K562 (cell line): Measurements from ENCODE around the gene CSTPP1. TPM values are rescaled to one million over a fixed set of nuclear protein-coding genes. Genes with fewer than 3 reads are reported as not detected.

Experiments
- ATAC-seq: fragments of 200-7000 bp; cut with Tn5 transposase; 3 replicates; pipeline ENCODE4 v1.9.1; 2020; ENCODE audit warnings: moderate library complexity
- BruUV-seq: library from RNA; stranded (reverse); fragments of 400-500 nt; replicated peaks from 2 replicates; lab custom pipeline; 2021; lab: Mats Ljungman, UMichigan
- CTCF ChIA-PET: fragments of 300-600 bp; formaldehyde crosslinking; extraction: SDS; loops from one replicate; lab custom pipeline; 2021; ENCODE audit warnings: low intra/inter-chr PET ratio; lab: Yijun Ruan, JAX
- POLR2A ChIA-PET: fragments of 300-600, 350-650 bp; sonication (Branson Sonifier 250); formaldehyde crosslinking; extraction: SDS; loops from one replicate; lab custom pipeline; 2021; ENCODE audit warnings: antibody characterized with exemption, inconsistent platforms; lab: Yijun Ruan, JAX
- DNase-seq, 4 experiments: peaks; one replicate each; pipeline versions ENCODE4 v3.0.0 to v3.0.0-alpha.2; 2011 to 2018; ENCODE audit warnings: low spot score in 3 of 4, mixed read lengths in 3 of 4; ENCODE audit errors: extremely low read depth in 1 of 4
- FAIRE-seq: peaks from 2 replicates; lab custom pipeline; 2011; peaks lifted over from hg19 to GRCh38; lab: Jason Lieb, UNC
- H2AFZ ChIP-seq: 2 replicates; pipeline ENCODE4 v1.6.0; 2011; ENCODE audit warnings: low read depth, low read length, control low read depth, inconsistent platforms
- H3K27ac ChIP-seq: fragments of 200-600 bp; 3 replicates; pipeline ENCODE4 v1.8.0; 2011; ENCODE audit warnings: low read depth, mild to moderate bottlenecking, control low read depth, inconsistent platforms, low read length, moderate library complexity, mixed read lengths; ENCODE audit errors: extremely low read depth
- H3K27me3 ChIP-seq, 2 experiments: fragments of 300-600 bp in 1 of 2; 2 replicates in 1 of 2; 3 replicates in 1 of 2; pipeline versions ENCODE4 v1.6.0 to v1.8.0; 2011; ENCODE audit warnings: inconsistent platforms in 2 of 2, low read length in 2 of 2, mild to moderate bottlenecking in 1 of 2, mixed read lengths in 1 of 2, moderate library complexity in 1 of 2; ENCODE audit not compliant: control insufficient read depth in 2 of 2, insufficient read depth in 2 of 2
- H3K36me3 ChIP-seq: fragments of 300-600 bp; 3 replicates; pipeline ENCODE4 v1.8.0; 2011; ENCODE audit warnings: mild to moderate bottlenecking, low read length, inconsistent platforms; ENCODE audit not compliant: control insufficient read depth, insufficient read depth
- H3K4me1 ChIP-seq, 2 experiments: fragments of 200-600 bp in 1 of 2; replicated peaks in 1 of 2; 2 replicates in 1 of 2; 3 replicates in 1 of 2; pipeline versions ENCODE4 v1.5.1 to v1.8.0; 2011; ENCODE audit warnings: inconsistent platforms in 2 of 2, low read length in 2 of 2, mild to moderate bottlenecking in 1 of 2, mixed read lengths in 1 of 2, moderate library complexity in 1 of 2; ENCODE audit not compliant: control insufficient read depth in 2 of 2, insufficient read depth in 2 of 2
- H3K4me2 ChIP-seq: 2 replicates; pipeline ENCODE4 v1.6.1; 2011; ENCODE audit warnings: low read length, control low read depth, inconsistent platforms, mixed read lengths; ENCODE audit not compliant: insufficient read depth
- H3K4me3 ChIP-seq: fragments of 200-600 bp; sonication (generic), shearing (Covaris generic); 2 replicates; pipeline ENCODE4 v1.5.1; 2016; ENCODE audit warnings: control low read depth, inconsistent platforms
- H3K79me2 ChIP-seq: fragments of 200-600 bp; 3 replicates; pipeline ENCODE4 v1.8.0; 2011; ENCODE audit warnings: low read length, inconsistent platforms; ENCODE audit not compliant: control insufficient read depth, insufficient read depth
- H3K9ac ChIP-seq, 2 experiments: 2 replicates each; pipeline versions ENCODE4 v1.6.0 to v1.6.1; 2011; ENCODE audit warnings: low read depth in 2 of 2, low read length in 2 of 2, control low read depth in 1 of 2, inconsistent platforms in 1 of 2, mild to moderate bottlenecking in 1 of 2, mixed read lengths in 1 of 2; ENCODE audit not compliant: insufficient read depth in 1 of 2
- H3K9me1 ChIP-seq: one replicate; pipeline ENCODE4 v1.6.0; 2011; ENCODE audit warnings: inconsistent platforms, mild to moderate bottlenecking, low read length, moderate library complexity; ENCODE audit not compliant: control insufficient read depth, insufficient read depth
- H3K9me3 ChIP-seq: replicated peaks from 2 replicates; pipeline ENCODE4 v1.5.1; 2011; ENCODE audit warnings: low read depth, low read length, inconsistent platforms; ENCODE audit not compliant: control insufficient read depth, insufficient read depth
- H4K20me1 ChIP-seq: replicated peaks from 2 replicates; pipeline ENCODE4 v1.6.1; 2011; ENCODE audit warnings: low read length, inconsistent platforms, mixed read lengths; ENCODE audit not compliant: control insufficient read depth, insufficient read depth
- ARHGAP35 ChIP-seq: fragments of 450-650 bp; IDR thresholded peaks from 2 replicates; pipeline ENCODE4 v1.6.1; 2018; ENCODE audit not compliant: partially characterized antibody
- C11orf30 ChIP-seq: fragments of 450-650 bp; IDR thresholded peaks from 2 replicates; pipeline ENCODE4 v1.6.1; 2016; ENCODE audit warnings: low read depth, mild to moderate bottlenecking
- ETS2 ChIP-seq: IDR thresholded peaks from 2 replicates; pipeline ENCODE4 v1.6.1; 2016; ENCODE audit warnings: borderline replicate concordance, missing genetic modification characterization, mild to moderate bottlenecking, moderate library complexity, missing compliant biosample characterization; ENCODE audit not compliant: poor library complexity, severe bottlenecking
- HMGN3 ChIP-seq: IDR thresholded peaks from 2 replicates; pipeline ENCODE4 v1.6.1; 2011; ENCODE audit warnings: borderline replicate concordance, low read depth, mild to moderate bottlenecking, mixed read lengths, low read length; ENCODE audit not compliant: insufficient read length; ENCODE audit errors: extremely low read depth
- MAFF ChIP-seq: IDR thresholded peaks from 2 replicates; pipeline ENCODE4 v1.6.1; 2012; ENCODE audit warnings: low read length, improper control_type of control experiment
- MCM7 ChIP-seq, 2 experiments: fragments of 450-650 bp; IDR thresholded peaks; 2 replicates each; pipeline ENCODE4 v1.6.1; 2016 to 2018
- ZC3H4 ChIP-seq: sonication (generic); formaldehyde crosslinking; IDR thresholded peaks from 2 replicates; pipeline ENCODE4 v1.9.0; 2021; ENCODE audit warnings: missing genetic modification reagents, borderline replicate concordance
- ZNF316 ChIP-seq: fragments of 450-650 bp; IDR thresholded peaks from 2 replicates; pipeline ENCODE4 v1.6.1; 2016
- ZSCAN32 ChIP-seq: fragments of 450-650 bp; formaldehyde crosslinking; IDR thresholded peaks from 2 replicates; pipeline ENCODE4 v1.4.0; 2020; ENCODE audit warnings: mild to moderate bottlenecking, moderate library complexity
- WGBS: fragments of 100-300 bp; shearing (Covaris generic); methylation state at CpG from one replicate; pipeline ENCODE4 v1.1.6; 2016; ENCODE audit warnings: low coverage, mixed read lengths; ENCODE audit not compliant: insufficient coverage; ENCODE audit errors: missing lambda C conversion rate; 5-methylcytosine and 5-hydroxymethylcytosine counted together
- in situ Hi-C: fragments of 300-500 bp; cut with MboI; formaldehyde crosslinking; loops from 4 replicates; pipeline ENCODE4 v1.15.0; 2018; ENCODE audit warnings: inconsistent platforms, mixed read lengths
- intact Hi-C: fragments of 100-400 bp; cut with micrococcal nuclease; formaldehyde crosslinking; loops from 2 replicates; pipeline ENCODE4 v1.14.2; 2022
- polyA plus RNA-seq, 8 experiments: library from polyadenylated mRNA; depleted of rRNA in 4 of 8; stranded (reverse) in 5 of 8; unstranded in 3 of 8; fragments of >200 nt; fragmentation: Nextera tagmentation in 2 of 8; fragmentation: Illumina TruSeq in 1 of 8; extraction: Ambion mirVana in 2 of 8; extraction: Trizol in 1 of 8; gene quantifications; 2 replicates each; pipeline versions ENCODE4 v1.2.1 to v1.2.3, GENCODE V29; 2011 to 2014; ENCODE audit warnings: inconsistent platforms in 1 of 8, missing spikeins in 1 of 8
- total RNA-seq, 7 experiments: library from RNA; depleted of rRNA in 6 of 7; stranded (reverse); fragments of >200 nt in 6 of 7; fragmentation: Illumina TruSeq in 2 of 7; extraction: Trizol in 2 of 7; gene quantifications; 2 replicates each; pipeline versions ENCODE4 v1.2.1 to v1.2.3, GENCODE V29; 2011 to 2021; ENCODE audit warnings: low replicate concordance in 1 of 7
- TF ChIP-seq, protein P1 (sequence below): fragments of 250-450 bp; sonication (Bioruptor Pico); IDR thresholded peaks from 2 replicates; pipeline ENCODE4 v1.5.0; 2021; ENCODE audit warnings: mild to moderate bottlenecking, borderline replicate concordance
- TF ChIP-seq, protein P2 (sequence below), 2 experiments: fragments of 450-650 bp in 1 of 2; IDR thresholded peaks; 2 replicates each; pipeline ENCODE4 v1.6.1; 2011 to 2017; ENCODE audit warnings: low read depth in 2 of 2, antibody characterized with exemption in 1 of 2, borderline replicate concordance in 1 of 2, low read length in 1 of 2, mild to moderate bottlenecking in 1 of 2, mixed read lengths in 1 of 2; ENCODE audit not compliant: control insufficient read depth in 1 of 2

The CSTPP1 gene
- total and polyA plus RNA-seq, 9 of the 15 experiments (the other 6 are each of a cell fraction or from before 2014, with no cell fraction given), result 6.5 to 17.8 (median 9.2) TPM

- TF ChIP-seq, protein P1, sequence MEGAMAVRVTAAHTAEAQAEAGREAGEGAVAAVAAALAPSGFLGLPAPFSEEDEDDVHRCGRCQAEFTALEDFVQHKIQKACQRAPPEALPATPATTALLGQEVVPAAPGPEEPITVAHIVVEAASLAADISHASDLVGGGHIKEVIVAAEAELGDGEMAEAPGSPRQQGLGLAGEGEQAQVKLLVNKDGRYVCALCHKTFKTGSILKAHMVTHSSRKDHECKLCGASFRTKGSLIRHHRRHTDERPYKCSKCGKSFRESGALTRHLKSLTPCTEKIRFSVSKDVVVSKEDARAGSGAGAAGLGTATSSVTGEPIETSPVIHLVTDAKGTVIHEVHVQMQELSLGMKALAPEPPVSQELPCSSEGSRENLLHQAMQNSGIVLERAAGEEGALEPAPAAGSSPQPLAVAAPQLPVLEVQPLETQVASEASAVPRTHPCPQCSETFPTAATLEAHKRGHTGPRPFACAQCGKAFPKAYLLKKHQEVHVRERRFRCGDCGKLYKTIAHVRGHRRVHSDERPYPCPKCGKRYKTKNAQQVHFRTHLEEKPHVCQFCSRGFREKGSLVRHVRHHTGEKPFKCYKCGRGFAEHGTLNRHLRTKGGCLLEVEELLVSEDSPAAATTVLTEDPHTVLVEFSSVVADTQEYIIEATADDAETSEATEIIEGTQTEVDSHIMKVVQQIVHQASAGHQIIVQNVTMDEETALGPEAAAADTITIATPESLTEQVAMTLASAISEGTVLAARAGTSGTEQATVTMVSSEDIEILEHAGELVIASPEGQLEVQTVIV (CRISPR knock-in tag), result no peak
These were observed 184.5 kb downstream of the CSTPP1 start (continued) for GRCh38 chr11:47121056-47121455.

GRCh38 chr11:47121731-47122130, 185.2 kb downstream of the CSTPP1 start:
- no peak overlapping the region for H2AFZ ChIP-seq
- CTCF ChIA-PET, result no interaction called here
- H3K9ac ChIP-seq, result no peak overlapping the region
- no peaks in the 10 kb centered on the region for H4K20me1 ChIP-seq
- H3K27me3 ChIP-seq, result no peaks in the 10 kb centered on the region
- ATAC-seq (no peak), FAIRE-seq (no peak), DNase-seq (no peak)
- H3K4me2 ChIP-seq, result no peak overlapping the region
- H3K9me3 ChIP-seq, result no peaks in the 10 kb centered on the region
- TF ChIP-seq ZNF316 (peak; percentile 61), ZSCAN32 (no peak), MAFF (peak; percentile 36), ARHGAP35 (no peak), MCM7 (IDR thresholded peaks at IDR 0.05) (no peak), HMGN3 (no peak), ETS2 (tag) (no peak), ZC3H4 (CRISPR knock-in tag) (no peak), C11orf30 (peak; percentile 30; the same call in 1 of the 2 replicates)
- TF ChIP-seq, protein P2, sequence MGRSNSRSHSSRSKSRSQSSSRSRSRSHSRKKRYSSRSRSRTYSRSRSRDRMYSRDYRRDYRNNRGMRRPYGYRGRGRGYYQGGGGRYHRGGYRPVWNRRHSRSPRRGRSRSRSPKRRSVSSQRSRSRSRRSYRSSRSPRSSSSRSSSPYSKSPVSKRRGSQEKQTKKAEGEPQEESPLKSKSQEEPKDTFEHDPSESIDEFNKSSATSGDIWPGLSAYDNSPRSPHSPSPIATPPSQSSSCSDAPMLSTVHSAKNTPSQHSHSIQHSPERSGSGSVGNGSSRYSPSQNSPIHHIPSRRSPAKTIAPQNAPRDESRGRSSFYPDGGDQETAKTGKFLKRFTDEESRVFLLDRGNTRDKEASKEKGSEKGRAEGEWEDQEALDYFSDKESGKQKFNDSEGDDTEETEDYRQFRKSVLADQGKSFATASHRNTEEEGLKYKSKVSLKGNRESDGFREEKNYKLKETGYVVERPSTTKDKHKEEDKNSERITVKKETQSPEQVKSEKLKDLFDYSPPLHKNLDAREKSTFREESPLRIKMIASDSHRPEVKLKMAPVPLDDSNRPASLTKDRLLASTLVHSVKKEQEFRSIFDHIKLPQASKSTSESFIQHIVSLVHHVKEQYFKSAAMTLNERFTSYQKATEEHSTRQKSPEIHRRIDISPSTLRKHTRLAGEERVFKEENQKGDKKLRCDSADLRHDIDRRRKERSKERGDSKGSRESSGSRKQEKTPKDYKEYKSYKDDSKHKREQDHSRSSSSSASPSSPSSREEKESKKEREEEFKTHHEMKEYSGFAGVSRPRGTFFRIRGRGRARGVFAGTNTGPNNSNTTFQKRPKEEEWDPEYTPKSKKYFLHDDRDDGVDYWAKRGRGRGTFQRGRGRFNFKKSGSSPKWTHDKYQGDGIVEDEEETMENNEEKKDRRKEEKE (IDR thresholded peaks at IDR 0.05; ENCODE audit: borderline replicate concordance in 1 of 2, control insufficient read depth in 1 of 2, low read depth in 2 of 2, low read length in 1 of 2), result no peak
- in situ Hi-C loops (no loop called here), intact Hi-C loops (no loop called here)
- WGBS, result 0% methylated on average over 2 of the region's 2 CpGs
- H3K27ac ChIP-seq, result no peak overlapping the region
- POLR2A ChIA-PET, result no interaction called here
- no peak overlapping the region for H3K4me3 ChIP-seq
- peaks cover 0 to 4% of the 10 kb centered on the region in 2 experiments; a peak in 4 of 5 replicates for H3K4me1 ChIP-seq
- H3K36me3 ChIP-seq, result no peaks in the 10 kb centered on the region
- BruUV-seq, result no TSS peak
- H3K9me1 ChIP-seq, result no peaks in the 10 kb centered on the region
- H3K79me2 ChIP-seq, result no peaks in the 10 kb centered on the region
